Body of pancreas (tissue), 4 donors: ENCODE data around the gene CNTNAP2.

ENCODE experiments used
- CTCF ChIP-seq, 7 experiments: fragments of 450-650 bp in 4 of 7; fragments of 200-600 bp in 3 of 7; sonication (generic) in 3 of 7; IDR thresholded peaks; one replicate each; pipeline ENCODE4 v1.5.1; 2016 to 2019; ENCODE audit warnings: antibody characterized with exemption in 7 of 7
- POLR2A ChIP-seq, 3 donors: fragments of 450-650 bp; IDR thresholded peaks; one replicate each; pipeline ENCODE4 v1.6.1; 2016; ENCODE audit warnings: antibody characterized with exemption in 3 of 3, mild to moderate bottlenecking in 2 of 3

GRCh38 chr7:146826329-146826728, 709.7 kb downstream of the CNTNAP2 start:
- TF ChIP-seq CTCF (IDR thresholded peaks at IDR 0.05) (no peak), POLR2A (IDR thresholded peaks at IDR 0.05) (no peak)
